AG08395 (cell line): ENCODE results near the gene SYNE4.
"Not testable (repeated sequence)": the region's sequence is repeated elsewhere in the genome, so short reads cannot be mapped to it uniquely, and the experiment has no call there.

Source experiments
- DNase-seq: peaks from one replicate; pipeline ENCODE4 v3.0.0; 2012; ENCODE audit warnings: mixed read lengths, low spot score

SYNE4 gene

GRCh38 chr19:35990156-35990555 is 18.5 kb downstream of the SYNE4 start:
- DNase-seq, result no peak

GRCh38 chr19:35988824-35989223 is 19.8 kb downstream of the SYNE4 start:
- no peak for DNase-seq

GRCh38 chr19:35987571-35987896 is 21.1 kb downstream of the SYNE4 start:
- no peak for DNase-seq

- DNase-seq, result no peak
Observed at GRCh38 chr19:35986664-35987570, 21.7 kb downstream of the SYNE4 start.

GRCh38 chr19:35986111-35986510 is 22.5 kb downstream of the SYNE4 start:
- no peak for DNase-seq

- DNase-seq, result no peak
Observed at GRCh38 chr19:35983177-35983576, 25.4 kb downstream of the SYNE4 start.

- not testable (repeated sequence) for DNase-seq
Observed at GRCh38 chr19:35980997-35981396, 27.6 kb downstream of the SYNE4 start.

GRCh38 chr19:35978832-35979365 is 29.7 kb downstream of the SYNE4 start:
- no peak for DNase-seq

GRCh38 chr19:35978271-35978670 is 30.3 kb downstream of the SYNE4 start:
- no peak for DNase-seq

- DNase-seq, result no peak
Observed at GRCh38 chr19:35977446-35978222, 31.0 kb downstream of the SYNE4 start.

GRCh38 chr19:35975608-35976214 is 32.9 kb downstream of the SYNE4 start:
- peak; percentile 40 for DNase-seq

- DNase-seq, result no peak
Observed at GRCh38 chr19:35973487-35973886, 35.1 kb downstream of the SYNE4 start.

- DNase-seq, result no peak
Observed at GRCh38 chr19:35966771-35967170, 41.8 kb downstream of the SYNE4 start.

GRCh38 chr19:35963514-35963913 is 45.1 kb downstream of the SYNE4 start:
- DNase-seq, result peak; percentile 75

GRCh38 chr19:35960432-35960972 is 48.1 kb downstream of the SYNE4 start:
- DNase-seq, result no peak

- DNase-seq, result no peak
Observed at GRCh38 chr19:35959968-35960320, 48.7 kb downstream of the SYNE4 start.

- peak; percentile 36 for DNase-seq
Observed at GRCh38 chr19:35959040-35959967, 49.3 kb downstream of the SYNE4 start.

GRCh38 chr19:35958660-35959039 is 50.0 kb downstream of the SYNE4 start:
- DNase-seq, result no peak

- not testable (repeated sequence) for DNase-seq
Observed at GRCh38 chr19:35957411-35957810, 51.2 kb downstream of the SYNE4 start.

- no peak for DNase-seq
Observed at GRCh38 chr19:35955881-35956634, 52.6 kb downstream of the SYNE4 start.
